ENCODE data around the gene CGB7.

Gene CGB7

DNA sequence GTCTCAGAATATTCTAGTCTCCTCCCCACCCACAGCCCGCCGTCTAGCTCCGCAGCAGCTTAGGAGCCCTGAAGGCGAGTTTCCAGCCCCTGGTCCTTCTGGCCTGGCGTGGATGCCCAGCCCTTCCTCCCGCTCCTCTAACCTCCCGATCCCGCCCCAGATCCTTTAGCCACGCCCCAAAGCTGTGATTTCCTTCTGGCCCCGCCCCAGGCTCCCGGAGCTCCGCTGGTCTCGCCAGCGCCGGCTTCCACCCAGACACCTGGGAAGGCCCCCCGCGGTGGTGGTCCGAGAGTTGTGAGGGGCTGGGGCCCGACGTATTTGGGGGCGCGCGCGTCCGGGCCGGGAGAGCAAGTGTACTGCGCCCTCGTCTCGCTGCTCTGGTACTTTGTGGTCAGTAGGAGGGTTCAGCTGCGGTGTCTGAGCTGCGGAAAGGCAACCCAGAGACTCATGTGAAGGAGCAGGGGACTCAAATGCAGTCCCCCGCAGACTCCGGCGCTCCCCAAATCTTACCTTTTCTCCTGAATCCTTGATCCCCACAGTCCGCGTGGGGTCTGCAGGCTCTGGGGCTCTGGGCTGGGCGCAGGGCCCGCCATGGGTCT is at the start of gene CGB7:
CGB7 (minus strand) TSS at position 114 of the 599 bp plus-strand sequence. CDS start 2,374 bp downstream, outside the sequence.
- no peaks in the 10 kb centered on the region for H3K36me3 ChIP-seq (ENCODE audit: control insufficient read depth, insufficient read depth, low read length)
- no peaks in the 10 kb centered on the region for H3K4me1 ChIP-seq (ENCODE audit: control insufficient read depth, insufficient read depth, low read length)
- peaks cover 46% of the 10 kb centered on the region for H3K27me3 ChIP-seq (ENCODE audit: control insufficient read depth, insufficient read depth, low read length)
- peak within 1 kb of the TSS; percentile 12 for H3K9ac ChIP-seq (ENCODE audit: low read depth, low read length)
- no peaks in the 10 kb centered on the region for H3K9me3 ChIP-seq (ENCODE audit: control insufficient read depth, insufficient read depth, low read length)
- peak within 1 kb of the TSS; percentile 60 for H3K4me3 ChIP-seq (ENCODE audit: low read depth, low read length)

DNA sequence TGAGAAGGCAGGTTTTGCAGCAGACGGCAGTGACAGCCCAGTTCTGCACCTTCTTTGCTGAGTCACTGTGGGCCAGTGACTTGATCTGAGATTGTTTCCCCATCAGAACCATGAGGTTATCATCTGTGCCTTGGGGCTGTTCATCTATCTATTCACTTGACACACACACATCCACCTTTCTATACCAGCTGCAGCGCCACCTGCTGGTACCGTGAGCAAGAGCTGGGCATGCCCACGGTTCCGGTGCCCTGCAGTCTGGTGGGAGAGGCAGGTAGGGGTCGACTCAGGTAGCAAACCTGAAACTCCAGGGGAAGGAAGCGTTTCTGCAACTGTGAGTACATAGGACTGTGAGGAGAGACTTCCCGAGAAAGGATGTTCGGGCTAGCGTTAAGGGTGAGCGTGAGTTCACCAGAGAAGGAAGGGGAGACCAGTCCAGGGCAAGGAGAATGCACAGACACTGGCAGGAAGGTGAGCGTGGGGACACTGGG is 49.1 kb upstream of the CGB7 start:
- Histone ChIP-seq H3K4me3 (ENCODE audit: low read depth, low read length) (no peak overlapping the region), H3K36me3 (ENCODE audit: control insufficient read depth, insufficient read depth, low read length) (peaks cover 56% of the 10 kb centered on the region)

DNA sequence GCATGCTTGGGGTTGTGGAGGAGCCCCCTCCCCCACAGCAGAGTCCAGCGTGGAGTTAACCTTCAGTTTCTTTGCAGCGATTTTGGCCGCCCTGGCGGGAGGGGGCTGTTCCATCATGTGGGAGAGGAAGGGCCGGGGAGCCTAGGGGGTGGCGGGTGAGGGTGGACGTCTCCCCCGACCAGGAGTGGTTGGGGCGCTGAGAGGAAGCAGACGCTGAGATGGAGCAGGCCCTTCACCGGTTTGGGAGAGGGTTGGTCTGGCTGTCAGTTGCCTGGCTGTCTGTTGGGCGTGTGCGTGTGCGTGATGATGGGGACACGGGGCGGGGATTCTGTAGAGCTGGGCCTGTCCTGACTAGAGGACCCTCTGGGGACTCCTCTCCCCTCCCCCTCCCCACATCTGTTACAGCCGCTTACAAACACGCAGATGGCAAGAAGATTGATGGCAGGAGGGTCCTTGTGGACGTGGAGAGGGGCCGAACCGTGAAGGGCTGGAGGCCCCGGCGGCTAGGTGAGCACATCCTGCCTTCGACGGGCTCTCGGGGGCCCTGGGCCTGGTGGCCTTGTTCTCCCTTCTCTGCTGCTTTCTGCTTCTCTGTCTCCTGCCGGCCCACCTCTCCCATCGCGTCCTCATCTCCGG is 46.8 kb upstream of the CGB7 start:
- Histone ChIP-seq H3K36me3 (ENCODE audit: control insufficient read depth, insufficient read depth, low read length) (peaks cover 74% of the 10 kb centered on the region), H3K4me1 (ENCODE audit: control insufficient read depth, insufficient read depth, low read length) (no peaks in the 10 kb centered on the region), H3K27me3 (ENCODE audit: control insufficient read depth, insufficient read depth, low read length) (no peaks in the 10 kb centered on the region), H3K9me3 (ENCODE audit: control insufficient read depth, insufficient read depth, low read length) (no peaks in the 10 kb centered on the region), H3K9ac (ENCODE audit: low read depth, low read length) (no peak overlapping the region), H3K4me3 (ENCODE audit: low read depth, low read length) (no peak overlapping the region)

More for the DNA sequence above, 49.1 kb upstream of the CGB7 start:
- no peaks in the 10 kb centered on the region for H3K4me1 ChIP-seq (ENCODE audit: control insufficient read depth, insufficient read depth, low read length)
- no peaks in the 10 kb centered on the region for H3K27me3 ChIP-seq (ENCODE audit: control insufficient read depth, insufficient read depth, low read length)
- no peaks in the 10 kb centered on the region for H3K9me3 ChIP-seq (ENCODE audit: control insufficient read depth, insufficient read depth, low read length)
- no peak overlapping the region for H3K9ac ChIP-seq (ENCODE audit: low read depth, low read length)

DNA sequence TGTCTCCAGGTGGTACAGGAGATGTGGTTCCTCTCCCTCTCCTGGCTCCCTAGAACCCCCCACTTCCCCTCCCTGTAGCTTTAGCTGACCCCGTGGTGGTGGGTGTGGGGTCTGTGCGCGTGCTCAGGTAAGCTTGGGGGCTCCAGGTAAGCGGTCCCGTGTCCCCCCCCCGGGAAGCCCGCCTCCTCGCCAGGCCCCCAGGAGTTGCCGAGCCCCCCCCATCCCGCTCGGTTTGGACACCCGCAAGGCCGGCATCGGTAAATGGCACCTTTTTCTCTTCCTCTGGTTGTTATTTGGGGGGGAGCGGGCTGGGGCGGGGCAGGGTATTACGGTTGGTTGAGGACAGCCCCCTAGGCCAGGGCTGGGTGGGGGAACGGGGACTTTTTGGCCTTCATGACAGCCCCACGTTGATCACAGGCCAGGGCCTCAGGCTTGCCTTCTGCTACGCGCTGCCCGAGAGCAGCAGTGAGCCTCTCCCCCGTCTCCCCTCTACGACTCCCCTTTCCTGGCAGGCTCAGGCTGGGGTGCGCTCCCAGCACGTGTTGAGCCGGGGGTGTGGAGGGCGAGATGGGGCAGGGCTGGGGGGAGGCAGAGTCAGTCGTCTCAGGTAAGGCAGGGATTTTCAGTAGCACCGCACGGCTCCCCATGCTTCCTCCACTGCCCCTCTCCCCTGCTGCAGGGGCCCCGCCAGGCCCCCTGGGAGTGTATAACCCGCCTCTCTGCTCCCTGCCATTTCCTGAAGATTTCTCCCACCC is 46.0 kb upstream of the CGB7 start:
- no peaks in the 10 kb centered on the region for H3K27me3 ChIP-seq (ENCODE audit: control insufficient read depth, insufficient read depth, low read length)
- H3K4me1 ChIP-seq (ENCODE audit: control insufficient read depth, insufficient read depth, low read length), result no peaks in the 10 kb centered on the region
- H3K9me3 ChIP-seq (ENCODE audit: control insufficient read depth, insufficient read depth, low read length), result no peaks in the 10 kb centered on the region
- no peak overlapping the region for H3K4me3 ChIP-seq (ENCODE audit: low read depth, low read length)
- H3K9ac ChIP-seq (ENCODE audit: low read depth, low read length), result no peak overlapping the region
- peaks cover 73% of the 10 kb centered on the region for H3K36me3 ChIP-seq (ENCODE audit: control insufficient read depth, insufficient read depth, low read length)

DNA sequence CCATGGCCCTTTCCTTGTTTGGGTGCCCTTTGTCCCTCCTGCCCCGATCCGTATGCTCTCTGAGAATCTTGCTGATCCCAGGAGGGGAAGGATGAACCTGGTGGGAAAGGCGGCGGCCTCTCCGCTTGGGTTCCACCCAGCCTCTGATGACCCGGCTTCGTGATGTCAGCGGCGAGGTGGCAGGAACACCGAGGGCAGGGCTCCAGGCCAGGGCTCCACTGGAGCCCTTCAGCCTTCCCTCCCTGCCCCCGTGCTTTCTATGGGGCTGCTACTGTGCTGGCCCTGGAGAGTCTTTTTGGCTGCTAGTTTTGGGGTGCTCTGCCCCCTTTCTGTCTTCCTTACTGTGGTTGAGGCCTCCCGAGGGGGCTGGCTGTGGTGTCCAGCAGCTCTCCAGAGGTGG is 44.8 kb upstream of the CGB7 start:
- Histone ChIP-seq H3K9ac (ENCODE audit: low read depth, low read length) (no peak overlapping the region), H3K27me3 (ENCODE audit: control insufficient read depth, insufficient read depth, low read length) (no peaks in the 10 kb centered on the region), H3K9me3 (ENCODE audit: control insufficient read depth, insufficient read depth, low read length) (no peaks in the 10 kb centered on the region), H3K36me3 (ENCODE audit: control insufficient read depth, insufficient read depth, low read length) (peaks cover 69% of the 10 kb centered on the region), H3K4me1 (ENCODE audit: control insufficient read depth, insufficient read depth, low read length) (peaks cover 4% of the 10 kb centered on the region), H3K4me3 (ENCODE audit: low read depth, low read length) (no peak overlapping the region)

DNA sequence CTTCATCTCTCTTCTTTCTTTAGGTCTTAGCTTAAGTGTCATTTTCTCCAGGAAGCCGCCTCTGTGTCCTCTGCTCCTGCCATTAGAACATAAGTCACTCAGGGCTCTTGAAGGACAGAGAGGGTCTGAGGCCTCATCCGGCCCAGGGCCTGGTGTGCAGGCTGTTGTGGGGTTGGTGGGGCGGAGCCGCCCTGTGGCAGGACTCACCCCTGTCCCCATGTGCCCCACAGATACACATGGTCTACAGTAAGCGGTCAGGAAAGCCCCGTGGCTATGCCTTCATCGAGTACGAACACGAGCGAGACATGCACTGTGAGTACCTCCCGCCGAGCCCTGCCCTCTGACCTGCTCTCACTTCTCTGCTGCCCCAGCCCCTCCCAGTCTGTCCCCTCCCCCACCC is 43.6 kb upstream of the CGB7 start:
- no peaks in the 10 kb centered on the region for H3K9me3 ChIP-seq (ENCODE audit: control insufficient read depth, insufficient read depth, low read length)
- no peak overlapping the region for H3K9ac ChIP-seq (ENCODE audit: low read depth, low read length)
- peaks cover 4% of the 10 kb centered on the region for H3K4me1 ChIP-seq (ENCODE audit: control insufficient read depth, insufficient read depth, low read length)
- peaks cover 62% of the 10 kb centered on the region for H3K36me3 ChIP-seq (ENCODE audit: control insufficient read depth, insufficient read depth, low read length)
- no peak overlapping the region for H3K4me3 ChIP-seq (ENCODE audit: low read depth, low read length)
- H3K27me3 ChIP-seq (ENCODE audit: control insufficient read depth, insufficient read depth, low read length), result no peaks in the 10 kb centered on the region

DNA sequence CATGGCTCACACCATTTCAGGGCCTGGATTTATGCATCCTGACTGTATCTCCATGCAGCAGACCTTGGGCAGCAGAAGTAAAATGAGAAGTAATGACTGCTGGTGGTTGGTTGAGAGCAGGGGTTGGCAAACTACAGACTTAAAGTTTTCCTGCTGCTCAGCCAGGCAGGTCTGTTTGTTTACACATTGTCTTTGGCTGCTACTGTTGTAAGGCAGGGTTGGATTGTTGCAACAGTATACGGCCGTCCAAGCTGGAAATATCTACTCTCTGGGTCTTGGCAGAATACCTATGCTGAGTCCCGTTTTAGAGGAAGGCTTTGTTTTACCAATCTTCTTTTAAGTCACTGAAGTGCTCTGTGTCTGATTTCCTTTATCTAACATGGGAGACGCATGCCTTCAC is 41.2 kb upstream of the CGB7 start:
- Histone ChIP-seq H3K9me3 (ENCODE audit: control insufficient read depth, insufficient read depth, low read length) (no peaks in the 10 kb centered on the region), H3K4me1 (ENCODE audit: control insufficient read depth, insufficient read depth, low read length) (peaks cover 4% of the 10 kb centered on the region)

DNA sequence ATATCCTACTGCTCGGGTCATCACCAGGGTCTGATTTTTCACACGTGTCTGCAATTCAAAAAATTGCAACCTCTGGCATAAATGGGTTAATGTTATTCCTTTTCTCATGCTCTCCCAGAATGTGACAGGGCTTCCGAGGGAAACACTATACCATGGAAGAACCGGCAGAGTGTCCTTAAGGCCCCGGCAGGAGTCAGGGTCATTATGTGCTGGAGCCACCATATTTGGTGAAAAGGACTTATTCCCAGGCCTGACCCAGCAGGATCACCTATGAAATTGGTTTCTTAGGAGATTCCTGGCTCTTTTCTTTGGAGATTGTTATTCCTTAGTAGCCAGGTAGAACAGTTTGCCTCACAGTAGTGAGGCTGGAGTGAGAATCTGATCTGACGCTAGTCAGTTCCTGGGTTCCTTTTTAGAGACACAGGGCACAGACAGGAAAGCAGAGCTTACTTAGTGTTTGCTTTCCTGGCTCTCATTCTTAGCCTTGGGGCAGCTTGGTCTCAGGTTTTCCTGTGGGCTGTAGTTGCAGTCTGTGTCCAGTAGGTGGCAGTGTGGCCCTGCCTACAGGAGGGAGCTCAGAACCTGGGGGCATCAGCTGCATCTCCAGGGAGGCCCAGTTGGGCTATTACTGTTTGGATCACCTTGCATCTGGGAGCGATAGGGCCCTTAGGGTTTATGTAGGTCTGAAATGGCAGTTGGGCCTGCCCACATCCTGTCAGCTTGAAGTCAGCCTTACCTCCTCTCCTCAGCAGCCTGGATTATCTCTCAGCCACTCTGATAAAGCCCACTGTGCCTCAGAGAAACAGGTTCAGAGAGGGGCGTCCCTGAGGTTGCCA is 40.1 kb upstream of the CGB7 start:
- no peak overlapping the region for H3K9ac ChIP-seq (ENCODE audit: low read depth, low read length)
- peaks cover 4% of the 10 kb centered on the region for H3K4me1 ChIP-seq (ENCODE audit: control insufficient read depth, insufficient read depth, low read length)
- H3K36me3 ChIP-seq (ENCODE audit: control insufficient read depth, insufficient read depth, low read length), result peaks cover 60% of the 10 kb centered on the region
- H3K9me3 ChIP-seq (ENCODE audit: control insufficient read depth, insufficient read depth, low read length), result no peaks in the 10 kb centered on the region
- no peak overlapping the region for H3K4me3 ChIP-seq (ENCODE audit: low read depth, low read length)
- H3K27me3 ChIP-seq (ENCODE audit: control insufficient read depth, insufficient read depth, low read length), result no peaks in the 10 kb centered on the region

More for the DNA sequence above, 41.2 kb upstream of the CGB7 start:
- Histone ChIP-seq H3K4me3 (ENCODE audit: low read depth, low read length) (no peak overlapping the region), H3K36me3 (ENCODE audit: control insufficient read depth, insufficient read depth, low read length) (peaks cover 68% of the 10 kb centered on the region), H3K9ac (ENCODE audit: low read depth, low read length) (no peak overlapping the region), H3K27me3 (ENCODE audit: control insufficient read depth, insufficient read depth, low read length) (no peaks in the 10 kb centered on the region)

DNA sequence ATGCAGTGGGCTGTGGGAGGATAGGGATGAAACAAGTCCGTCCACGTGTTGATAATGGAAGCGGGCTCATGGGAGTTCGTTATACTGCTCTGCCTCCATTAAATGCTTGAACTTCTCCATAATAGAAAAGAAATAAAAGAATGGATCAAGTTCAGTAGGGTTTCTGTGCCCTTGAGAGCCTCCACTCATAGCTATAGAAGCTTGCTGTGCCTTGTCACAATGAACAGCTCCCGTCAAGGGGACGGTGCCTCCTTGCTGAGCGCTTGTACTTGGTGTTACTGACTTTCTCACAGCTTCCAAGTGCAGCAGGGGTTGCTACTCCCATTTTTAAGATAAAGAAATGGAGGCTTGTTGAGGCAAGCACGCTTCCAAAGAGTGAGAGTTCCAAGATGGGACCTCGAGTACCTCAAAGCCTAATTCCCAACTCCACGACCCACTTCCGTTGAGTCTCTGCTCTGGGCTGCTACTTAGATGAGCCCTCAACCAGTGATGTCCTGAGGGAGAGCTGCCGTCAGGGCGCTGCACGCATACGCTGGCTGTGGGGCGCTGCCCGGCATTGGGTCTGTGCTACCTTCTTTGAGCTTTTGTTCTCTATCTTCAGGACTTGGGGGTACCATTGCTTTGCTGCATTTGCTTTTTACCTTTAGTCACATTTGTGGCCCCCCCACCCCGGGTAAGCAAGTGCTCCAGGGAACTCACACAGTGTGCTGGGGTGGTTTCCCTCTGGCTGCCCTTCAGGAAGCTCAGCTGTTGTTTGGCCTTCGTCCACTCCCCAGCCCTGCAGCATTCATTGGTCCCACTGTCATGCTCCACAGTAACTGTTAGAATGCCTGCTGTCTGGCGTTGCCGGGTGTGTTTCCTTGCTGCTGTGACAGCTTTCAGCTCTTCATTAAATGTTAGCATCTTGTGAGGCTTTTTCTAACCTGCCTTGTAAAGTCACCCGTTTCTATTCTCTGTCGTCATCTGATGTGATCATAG is 37.2 kb upstream of the CGB7 start:
- Histone ChIP-seq H3K4me1 (ENCODE audit: control insufficient read depth, insufficient read depth, low read length) (peaks cover 4% of the 10 kb centered on the region), H3K36me3 (ENCODE audit: control insufficient read depth, insufficient read depth, low read length) (peaks cover 60% of the 10 kb centered on the region), H3K9me3 (ENCODE audit: control insufficient read depth, insufficient read depth, low read length) (no peaks in the 10 kb centered on the region), H3K4me3 (ENCODE audit: low read depth, low read length) (no peak overlapping the region), H3K27me3 (ENCODE audit: control insufficient read depth, insufficient read depth, low read length) (no peaks in the 10 kb centered on the region), H3K9ac (ENCODE audit: low read depth, low read length) (peak overlapping the region; percentile 5)

DNA sequence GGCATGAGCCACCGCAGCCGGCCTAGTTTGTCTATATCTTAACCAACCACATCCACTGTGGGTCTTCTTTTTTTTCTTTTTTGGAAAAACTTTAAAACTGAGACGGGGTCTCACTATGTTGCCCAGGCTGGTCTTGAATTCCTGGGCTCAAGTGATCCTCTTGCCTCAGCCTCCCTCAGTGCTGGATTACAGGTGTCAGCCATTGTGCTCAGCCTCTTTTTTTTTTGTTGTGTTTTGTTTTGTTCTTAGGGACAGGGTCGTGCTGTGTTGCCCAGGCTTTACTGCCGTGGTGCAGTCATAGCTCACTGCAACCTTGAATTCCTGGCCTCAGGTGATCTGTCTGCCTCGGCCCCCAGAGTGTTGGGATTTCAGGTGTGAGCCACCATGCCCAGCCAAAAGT is 35.1 kb upstream of the CGB7 start:
- H3K4me1 ChIP-seq (ENCODE audit: control insufficient read depth, insufficient read depth, low read length), result peaks cover 4% of the 10 kb centered on the region
- H3K4me3 ChIP-seq (ENCODE audit: low read depth, low read length), result no peak overlapping the region
- H3K9ac ChIP-seq (ENCODE audit: low read depth, low read length), result no peak overlapping the region
- H3K27me3 ChIP-seq (ENCODE audit: control insufficient read depth, insufficient read depth, low read length), result no peaks in the 10 kb centered on the region
- peaks cover 50% of the 10 kb centered on the region for H3K36me3 ChIP-seq (ENCODE audit: control insufficient read depth, insufficient read depth, low read length)
- H3K9me3 ChIP-seq (ENCODE audit: control insufficient read depth, insufficient read depth, low read length), result no peaks in the 10 kb centered on the region
